Trophoblast cell (in vitro differentiated cells and primary cell): ENCODE measurements around the gene TIMM9.

Source experiments
- DNase-seq, 2 donors: peaks; one replicate each; pipeline ENCODE4 v3.0.0-alpha.2; 2016
- H2AFZ ChIP-seq: 2 replicates; pipeline ENCODE4 v1.6.1; 2013; ENCODE audit warnings: low read length, moderate library complexity, mild to moderate bottlenecking; ENCODE audit not compliant: insufficient read depth, poor library complexity
- H2AK5ac ChIP-seq: 2 replicates; pipeline ENCODE4 v1.6.1; 2013; ENCODE audit warnings: mild to moderate bottlenecking, low read length
- H2BK120ac ChIP-seq: 2 replicates; pipeline ENCODE4 v1.6.1; 2013; ENCODE audit warnings: low read length, mild to moderate bottlenecking, moderate library complexity; ENCODE audit not compliant: insufficient read depth, poor library complexity
- H2BK12ac ChIP-seq: 2 replicates; pipeline ENCODE4 v1.6.1; 2013; ENCODE audit warnings: mild to moderate bottlenecking, low read length, moderate library complexity
- H2BK5ac ChIP-seq: 2 replicates; pipeline ENCODE4 v1.6.1; 2013; ENCODE audit warnings: low read length, low read depth, moderate library complexity, mild to moderate bottlenecking; ENCODE audit not compliant: poor library complexity
- H3K14ac ChIP-seq: 2 replicates; pipeline ENCODE4 v1.6.1; 2013; ENCODE audit warnings: mild to moderate bottlenecking, low read length
- H3K18ac ChIP-seq: 2 replicates; pipeline ENCODE4 v1.6.1; 2013; ENCODE audit warnings: mild to moderate bottlenecking, low read length
- H3K23ac ChIP-seq: 2 replicates; pipeline ENCODE4 v1.6.1; 2013; ENCODE audit warnings: low read length
- H3K27ac ChIP-seq: 2 replicates; pipeline ENCODE4 v1.5.1; 2013; ENCODE audit warnings: low read depth, mild to moderate bottlenecking, inconsistent platforms, low read length, moderate library complexity
- H3K27me3 ChIP-seq: 2 replicates; pipeline ENCODE4 v1.6.1; 2013; ENCODE audit warnings: inconsistent platforms, mild to moderate bottlenecking, low read length, moderate library complexity; ENCODE audit not compliant: insufficient read depth
- H3K36me3 ChIP-seq, 2 experiments: 1 replicate in 1 of 2; 2 replicates in 1 of 2; pipeline ENCODE4 v1.6.1; 2013; ENCODE audit warnings: low read length in 2 of 2, mild to moderate bottlenecking in 2 of 2, moderate library complexity in 1 of 2; ENCODE audit not compliant: insufficient read depth in 2 of 2, control insufficient read depth in 1 of 2
- H3K4ac ChIP-seq: 2 replicates; pipeline ENCODE4 v1.6.1; 2013; ENCODE audit warnings: low read depth, mild to moderate bottlenecking, low read length, moderate library complexity
- H3K4me1 ChIP-seq, 2 experiments: 1 replicate in 1 of 2; 2 replicates in 1 of 2; pipeline ENCODE4 v1.6.1; 2013; ENCODE audit warnings: low read length in 2 of 2, mild to moderate bottlenecking in 2 of 2, moderate library complexity in 1 of 2; ENCODE audit not compliant: insufficient read depth in 2 of 2, control insufficient read depth in 1 of 2
- H3K4me2 ChIP-seq: 2 replicates; pipeline ENCODE4 v1.6.1; 2013; ENCODE audit warnings: inconsistent platforms, mild to moderate bottlenecking, low read length, moderate library complexity
- H3K4me3 ChIP-seq: 2 replicates; pipeline ENCODE4 v1.5.1; 2013; ENCODE audit warnings: mild to moderate bottlenecking, low read depth, low read length, inconsistent platforms
- H3K79me1 ChIP-seq: one replicate; pipeline ENCODE4 v1.6.1; 2013; ENCODE audit warnings: low read length
- H3K79me2 ChIP-seq: 2 replicates; pipeline ENCODE4 v1.6.1; 2013; ENCODE audit warnings: low read length, mild to moderate bottlenecking; ENCODE audit not compliant: control insufficient read depth, insufficient read depth, poor library complexity
- H3K9ac ChIP-seq: 2 replicates; pipeline ENCODE4 v1.6.1; 2013; ENCODE audit warnings: mild to moderate bottlenecking, low read length
- H3K9me3 ChIP-seq: 2 replicates; pipeline ENCODE4 v1.6.1; 2013; ENCODE audit warnings: low read depth, mild to moderate bottlenecking, control low read depth, inconsistent platforms, low read length; ENCODE audit not compliant: insufficient read depth
- H4K12ac ChIP-seq: 2 replicates; pipeline ENCODE4 v1.6.1; 2013; ENCODE audit warnings: low read depth, mild to moderate bottlenecking, low read length, moderate library complexity
- H4K8ac ChIP-seq: 2 replicates; pipeline ENCODE4 v1.6.1; 2013; ENCODE audit warnings: low read depth, mild to moderate bottlenecking, low read length, moderate library complexity
- H4K91ac ChIP-seq: one replicate; pipeline ENCODE4 v1.6.1; 2013; ENCODE audit warnings: low read depth, mild to moderate bottlenecking, low read length, moderate library complexity
- WGBS: extraction: QIAGEN DNeasy Blood & Tissue Kit; methylation state at CpG from one replicate; pipeline ENCODE4 v1.1.7; 2013; ENCODE audit warnings: missing lambda C conversion rate; ENCODE audit not compliant: insufficient read length, insufficient coverage; ENCODE audit errors: extremely low coverage; 5-methylcytosine and 5-hydroxymethylcytosine counted together

The TIMM9 gene

GRCh38 chr14:58415636-58416547 lies 11.4 kb downstream of the TIMM9 start:
- no peaks in the 10 kb centered on the region for H3K27me3 ChIP-seq
- H3K18ac ChIP-seq: no peak overlapping the region
- no peaks in the 10 kb centered on the region for H3K79me2 ChIP-seq
- H2BK12ac ChIP-seq: no peak overlapping the region
- no peak overlapping the region for H2AFZ ChIP-seq
- no peak overlapping the region for H3K14ac ChIP-seq
- peaks cover 18 to 22% of the 10 kb centered on the region in 2 experiments for H3K36me3 ChIP-seq
- no peak overlapping the region for H3K4ac ChIP-seq
- no peak overlapping the region for H3K23ac ChIP-seq
- no peak overlapping the region for H4K12ac ChIP-seq
- no peak overlapping the region for H3K27ac ChIP-seq
- no peak for DNase-seq
- H3K4me2 ChIP-seq: no peak overlapping the region
- no peak overlapping the region for H3K4me3 ChIP-seq
- no peak overlapping the region for H2BK5ac ChIP-seq
- H3K9me3 ChIP-seq: no peaks in the 10 kb centered on the region
- no peak overlapping the region for H4K8ac ChIP-seq
- no peaks in the 10 kb centered on the region for H3K79me1 ChIP-seq
- no peaks in the 10 kb centered on the region for H3K4me1 ChIP-seq
- H4K91ac ChIP-seq: no peak overlapping the region
- H3K9ac ChIP-seq: no peak overlapping the region
- H2AK5ac ChIP-seq: no peak overlapping the region
- no peak overlapping the region for H2BK120ac ChIP-seq
- WGBS: no CpG with 5 or more reads among the region's 10 CpGs

DNA sequence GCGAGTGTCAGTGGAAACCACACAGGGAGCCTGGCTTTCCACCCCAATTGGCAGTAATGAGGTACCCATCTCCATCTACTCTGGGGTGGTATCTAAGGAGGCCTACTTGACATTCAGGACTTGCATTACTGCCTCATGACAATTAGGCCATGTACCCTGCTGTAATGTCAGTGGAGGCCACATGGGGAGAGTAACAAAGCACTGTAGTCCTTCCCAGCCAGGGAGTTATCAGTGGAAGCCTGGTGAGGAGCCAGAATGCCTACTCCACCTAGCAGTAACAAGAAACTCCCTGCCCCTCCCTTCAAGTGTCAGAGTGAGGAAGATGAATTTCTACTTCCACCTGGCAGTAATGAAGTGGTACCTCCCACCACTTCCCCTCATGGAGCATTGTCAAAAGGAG lies 12.5 kb downstream of the TIMM9 start:
- no peak overlapping the region for H2BK5ac ChIP-seq
- H3K36me3 ChIP-seq: peaks cover 22 to 23% of the 10 kb centered on the region in 2 experiments
- no peak overlapping the region for H3K14ac ChIP-seq
- no peaks in the 10 kb centered on the region for H3K27me3 ChIP-seq
- no peak overlapping the region for H3K9ac ChIP-seq
- H4K91ac ChIP-seq: no peak overlapping the region
- no peaks in the 10 kb centered on the region for H3K9me3 ChIP-seq
- no peak overlapping the region for H3K27ac ChIP-seq
- DNase-seq: no peak
- H2AFZ ChIP-seq: no peak overlapping the region
- H3K4me3 ChIP-seq: no peak overlapping the region
- no peak overlapping the region for H3K4ac ChIP-seq
- H2AK5ac ChIP-seq: no peak overlapping the region
- no peaks in the 10 kb centered on the region for H3K79me1 ChIP-seq
- H2BK120ac ChIP-seq: no peak overlapping the region
- H4K8ac ChIP-seq: no peak overlapping the region
- no peak overlapping the region for H2BK12ac ChIP-seq
- no CpG with 5 or more reads among the region's 1 CpG for WGBS
- H3K23ac ChIP-seq: no peak overlapping the region
- no peak overlapping the region for H4K12ac ChIP-seq
- no peak overlapping the region for H3K18ac ChIP-seq
- H3K4me1 ChIP-seq: no peaks in the 10 kb centered on the region
- H3K79me2 ChIP-seq: no peaks in the 10 kb centered on the region
- no peak overlapping the region for H3K4me2 ChIP-seq

DNA sequence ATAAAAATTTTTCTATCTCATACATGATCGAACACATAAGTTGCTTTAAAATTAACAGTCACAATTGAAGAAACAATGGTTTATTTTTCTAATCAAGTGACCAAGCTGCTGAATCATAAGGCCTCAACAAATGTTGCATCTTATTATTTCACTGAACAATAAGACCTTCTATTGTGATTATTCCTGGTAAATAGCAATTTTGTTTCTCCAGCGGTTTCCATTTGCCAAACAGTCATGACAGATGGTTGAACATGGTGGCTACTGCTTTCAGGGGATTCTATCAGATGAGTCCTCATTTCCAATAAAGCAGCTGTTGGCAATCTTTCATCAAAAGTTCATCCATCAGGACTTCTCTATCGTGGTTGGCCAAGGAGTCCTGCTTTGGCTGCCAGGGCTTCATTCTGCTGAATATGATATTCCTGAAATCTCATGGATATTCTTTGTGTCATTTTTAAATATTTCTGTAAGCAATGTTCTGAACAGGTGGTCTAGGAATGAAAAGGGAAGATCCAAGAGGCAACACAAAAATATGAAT lies 18.6 kb downstream of the TIMM9 start:
- no peaks in the 10 kb centered on the region for H3K79me1 ChIP-seq
- no CpG with 5 or more reads among the region's 3 CpGs for WGBS
- H3K9ac ChIP-seq: no peak overlapping the region
- H3K18ac ChIP-seq: no peak overlapping the region
- no peak overlapping the region for H3K14ac ChIP-seq
- no peak overlapping the region for H2BK120ac ChIP-seq
- H4K91ac ChIP-seq: no peak overlapping the region
- H4K12ac ChIP-seq: no peak overlapping the region
- no peak overlapping the region for H3K4ac ChIP-seq
- no peak overlapping the region for H2AFZ ChIP-seq
- H3K4me2 ChIP-seq: no peak overlapping the region
- no peak overlapping the region for H3K27ac ChIP-seq
- no peak overlapping the region for H2AK5ac ChIP-seq
- peaks cover 13 to 14% of the 10 kb centered on the region in 2 experiments for H3K36me3 ChIP-seq
- no peak overlapping the region for H4K8ac ChIP-seq
- no peak overlapping the region for H2BK5ac ChIP-seq
- H3K9me3 ChIP-seq: no peaks in the 10 kb centered on the region
- no peak overlapping the region for H3K23ac ChIP-seq
- H2BK12ac ChIP-seq: no peak overlapping the region
- DNase-seq: no peak
- no peaks in the 10 kb centered on the region for H3K4me1 ChIP-seq
- H3K79me2 ChIP-seq: no peaks in the 10 kb centered on the region
- H3K4me3 ChIP-seq: no peak overlapping the region
- H3K27me3 ChIP-seq: no peaks in the 10 kb centered on the region

- Histone ChIP-seq H3K36me3 (no peaks in the 10 kb centered on the region), H2BK120ac (no peak overlapping the region), H3K4me2 (no peak overlapping the region), H4K91ac (no peak overlapping the region), H3K14ac (no peak overlapping the region), H3K23ac (no peak overlapping the region), H2BK12ac (no peak overlapping the region), H2AK5ac (no peak overlapping the region), H3K9me3 (no peaks in the 10 kb centered on the region), H2AFZ (no peak overlapping the region), H3K79me1 (no peaks in the 10 kb centered on the region), H3K27ac (no peak overlapping the region), H3K4me1 (no peaks in the 10 kb centered on the region), H3K4ac (no peak overlapping the region), H4K8ac (no peak overlapping the region), H3K18ac (no peak overlapping the region), H3K9ac (no peak overlapping the region), H3K4me3 (no peak overlapping the region), H2BK5ac (no peak overlapping the region), H3K27me3 (no peaks in the 10 kb centered on the region), H4K12ac (no peak overlapping the region), H3K79me2 (no peaks in the 10 kb centered on the region)
- no peak for DNase-seq
- WGBS: no CpG with 5 or more reads among the region's 3 CpGs
Measured at GRCh38 chr14:58401587-58401986, 25.7 kb downstream of the TIMM9 start.
